ENCODE data around the gene SLC7A1. TPM values are rescaled to one million over a fixed set of nuclear protein-coding genes. Genes with fewer than 3 reads are reported as not detected.
A peak's percentile ranks its signal among the peaks of the same experiment; 100 is the strongest.

SLC7A1 gene
- total RNA-seq, 4 donors from 2014 or later = 1.6 to 4.6 (median 3.7) TPM

DNA sequence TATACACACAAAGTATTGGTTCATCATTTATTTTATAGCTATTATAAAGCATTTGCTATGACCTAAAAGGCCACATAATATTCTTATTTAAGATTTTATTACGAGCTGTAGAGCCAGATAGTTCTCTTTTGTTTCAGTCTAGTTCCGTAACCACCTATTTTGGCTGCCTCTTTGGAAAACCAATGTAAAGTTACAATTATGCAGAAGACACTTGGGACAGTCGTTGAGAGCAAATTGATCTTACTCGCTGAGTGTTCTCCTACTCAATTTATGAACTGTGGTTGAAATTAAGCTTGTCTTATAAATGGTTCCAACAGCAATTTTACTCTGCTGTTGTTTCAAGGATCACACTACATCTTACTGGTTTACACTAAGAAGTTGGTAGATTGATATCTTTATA lies 122.3 kb downstream of the SLC7A1 start:
- ATAC-seq (no peak), DNase-seq (no peak)
- Histone ChIP-seq H3K36me3 (no peaks in the 10 kb centered on the region), H3K27ac (no peak overlapping the region), H3K27me3 (no peaks in the 10 kb centered on the region), H3K4me1 (no peaks in the 10 kb centered on the region), H3K4me3 (no peak overlapping the region), H3K9me3 (no peaks in the 10 kb centered on the region)
- intact Hi-C loops (cut with DNase I; ENCODE audit: low total_unique reads) = loop anchor here (5.0 kb wide), 1 partner anchor 36 kb away; no protein-coding TSS in a partner anchor
- in situ Hi-C loops (cut with MboI; ENCODE audit: low sequenced_read_pairs in 4 of 4) = no loop called here
- no peak for TF ChIP-seq POLR2A (IDR thresholded peaks at IDR 0.05)
- TF ChIP-seq, protein P1, sequence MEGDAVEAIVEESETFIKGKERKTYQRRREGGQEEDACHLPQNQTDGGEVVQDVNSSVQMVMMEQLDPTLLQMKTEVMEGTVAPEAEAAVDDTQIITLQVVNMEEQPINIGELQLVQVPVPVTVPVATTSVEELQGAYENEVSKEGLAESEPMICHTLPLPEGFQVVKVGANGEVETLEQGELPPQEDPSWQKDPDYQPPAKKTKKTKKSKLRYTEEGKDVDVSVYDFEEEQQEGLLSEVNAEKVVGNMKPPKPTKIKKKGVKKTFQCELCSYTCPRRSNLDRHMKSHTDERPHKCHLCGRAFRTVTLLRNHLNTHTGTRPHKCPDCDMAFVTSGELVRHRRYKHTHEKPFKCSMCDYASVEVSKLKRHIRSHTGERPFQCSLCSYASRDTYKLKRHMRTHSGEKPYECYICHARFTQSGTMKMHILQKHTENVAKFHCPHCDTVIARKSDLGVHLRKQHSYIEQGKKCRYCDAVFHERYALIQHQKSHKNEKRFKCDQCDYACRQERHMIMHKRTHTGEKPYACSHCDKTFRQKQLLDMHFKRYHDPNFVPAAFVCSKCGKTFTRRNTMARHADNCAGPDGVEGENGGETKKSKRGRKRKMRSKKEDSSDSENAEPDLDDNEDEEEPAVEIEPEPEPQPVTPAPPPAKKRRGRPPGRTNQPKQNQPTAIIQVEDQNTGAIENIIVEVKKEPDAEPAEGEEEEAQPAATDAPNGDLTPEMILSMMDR (IDR thresholded peaks at IDR 0.05 in 4 of 5, conservative IDR thresholded peaks at IDR 0.05 in 1 of 5) = no peak

DNA sequence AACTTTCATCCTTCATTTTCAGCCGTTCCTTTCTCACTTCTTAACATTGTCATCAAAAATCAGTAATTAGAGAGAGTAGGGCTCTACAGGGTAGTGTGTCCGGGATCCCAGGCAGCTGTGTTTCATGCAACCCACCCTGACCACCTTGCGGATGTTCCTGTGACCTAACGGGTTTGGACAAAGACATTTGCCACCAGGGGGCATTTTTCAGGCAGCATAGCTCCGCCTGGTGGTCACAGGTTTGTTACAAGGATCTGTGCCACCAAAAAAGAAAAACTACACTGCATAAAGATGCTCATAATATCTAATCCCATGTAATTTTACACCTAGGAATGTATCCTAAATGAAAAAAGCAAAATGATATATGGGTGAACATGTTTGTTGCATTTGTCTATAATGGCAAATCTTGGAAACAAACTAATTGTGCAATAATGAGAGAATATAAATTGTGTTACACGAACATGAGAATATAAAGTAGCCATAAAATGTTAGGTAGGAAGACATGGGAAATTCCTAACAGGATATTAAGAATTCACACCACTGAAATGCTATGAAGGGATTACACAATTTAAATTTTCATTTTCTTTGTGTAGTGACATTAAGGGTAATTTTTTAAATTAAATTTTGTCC lies 123.0 kb downstream of the SLC7A1 start:
- intact Hi-C loops (cut with DNase I; ENCODE audit: low total_unique reads) = loop anchor here (5.0 kb wide), 1 partner anchor 35 kb away; no protein-coding TSS in a partner anchor
- DNase-seq (no peak), ATAC-seq (no peak)
- Histone ChIP-seq H3K4me1 (no peaks in the 10 kb centered on the region), H3K27me3 (no peaks in the 10 kb centered on the region), H3K27ac (no peak overlapping the region), H3K9me3 (no peaks in the 10 kb centered on the region), H3K4me3 (no peak overlapping the region), H3K36me3 (no peaks in the 10 kb centered on the region)
- in situ Hi-C loops (cut with MboI; ENCODE audit: low sequenced_read_pairs in 4 of 4) = no loop called here
- TF ChIP-seq, protein P1 (IDR thresholded peaks at IDR 0.05 in 4 of 5, conservative IDR thresholded peaks at IDR 0.05 in 1 of 5) = peak; percentile 48 to 69 (median 63)
- TF ChIP-seq POLR2A (IDR thresholded peaks at IDR 0.05) = no peak

DNA sequence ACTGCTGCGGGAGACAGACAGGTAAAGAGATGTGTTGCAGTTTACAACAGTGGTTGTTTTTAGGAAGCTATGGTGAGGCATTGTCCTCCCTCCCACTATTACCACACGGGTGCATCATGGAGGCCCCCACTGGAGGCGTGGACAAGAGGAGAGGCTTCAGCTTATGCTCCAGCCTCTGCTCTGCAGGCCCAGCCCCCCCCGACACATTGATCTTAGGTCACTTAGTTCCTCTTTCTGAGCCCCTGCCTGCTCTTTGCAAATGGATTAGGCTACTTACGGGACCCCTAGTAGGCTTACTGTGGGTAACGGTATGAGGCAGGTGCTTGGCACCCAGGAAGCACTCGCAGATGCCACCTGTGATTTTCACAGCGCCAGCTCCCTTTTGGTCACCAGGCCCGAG lies 123.9 kb downstream of the SLC7A1 start:
- no peaks in the 10 kb centered on the region for H3K9me3 ChIP-seq
- H3K36me3 ChIP-seq = no peaks in the 10 kb centered on the region
- DNase-seq (no peak), ATAC-seq (no peak)
- no peaks in the 10 kb centered on the region for H3K4me1 ChIP-seq
- H3K27ac ChIP-seq = no peak overlapping the region
- TF ChIP-seq, protein P1 (IDR thresholded peaks at IDR 0.05 in 4 of 5, conservative IDR thresholded peaks at IDR 0.05 in 1 of 5) = no peak
- no peak for TF ChIP-seq POLR2A (IDR thresholded peaks at IDR 0.05)
- in situ Hi-C loops (cut with MboI; ENCODE audit: low sequenced_read_pairs in 4 of 4) = no loop called here
- intact Hi-C loops (cut with DNase I; ENCODE audit: low total_unique reads) = loop anchor here (5.0 kb wide), 1 partner anchor 34 kb away; no protein-coding TSS in a partner anchor
- no peaks in the 10 kb centered on the region for H3K27me3 ChIP-seq
- no peak overlapping the region for H3K4me3 ChIP-seq

DNA sequence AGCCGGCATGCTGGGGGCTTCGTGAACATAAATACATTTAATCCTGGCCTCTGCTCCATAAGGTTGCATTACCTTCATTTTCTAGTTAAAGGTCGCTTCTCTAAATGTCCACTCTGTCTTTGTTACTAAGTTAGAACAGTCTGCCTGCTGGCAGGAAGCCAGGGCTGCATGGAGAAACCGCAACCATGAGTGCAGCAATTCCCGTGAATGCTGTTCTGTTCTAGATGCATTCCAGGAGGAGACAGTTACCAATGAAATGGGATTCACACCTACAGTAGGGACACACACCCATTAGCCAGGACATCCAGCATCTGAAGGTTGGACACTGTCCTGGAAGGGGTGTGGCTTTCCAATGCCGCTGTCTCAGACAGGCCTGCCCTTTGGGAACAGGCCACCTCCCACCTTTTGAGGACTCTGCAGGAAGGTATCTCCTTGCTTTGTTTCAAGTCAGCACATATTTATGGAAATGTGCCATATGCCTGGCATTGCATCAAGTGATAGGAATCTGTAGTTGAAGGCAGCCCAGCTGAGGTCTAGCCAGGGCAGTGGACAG lies 129.7 kb downstream of the SLC7A1 start:
- Histone ChIP-seq H3K27ac (no peak overlapping the region), H3K36me3 (no peaks in the 10 kb centered on the region), H3K9me3 (no peaks in the 10 kb centered on the region), H3K4me1 (no peaks in the 10 kb centered on the region), H3K4me3 (no peak overlapping the region), H3K27me3 (no peaks in the 10 kb centered on the region)
- in situ Hi-C loops (cut with MboI; ENCODE audit: low sequenced_read_pairs in 4 of 4) (no loop called here), intact Hi-C loops (cut with DNase I; ENCODE audit: low total_unique reads) (no loop called here)
- no peak for TF ChIP-seq POLR2A (IDR thresholded peaks at IDR 0.05)
- TF ChIP-seq, protein P1 (IDR thresholded peaks at IDR 0.05 in 4 of 5, conservative IDR thresholded peaks at IDR 0.05 in 1 of 5) = no peak
- ATAC-seq = peak; percentile 29 to 30
- peak in 1 of 2 donors; percentile 14 for DNase-seq
